Neural cell (in vitro differentiated cells): Measurements from ENCODE around the gene EXO1. TPM values are rescaled to one million over a fixed set of nuclear protein-coding genes. Genes with fewer than 3 reads are reported as not detected.
"Not testable (repeated sequence)": the region's sequence is repeated elsewhere in the genome, so short reads cannot be mapped to it uniquely, and the experiment has no call there.

ENCODE experiments used
- H2AFZ ChIP-seq: fragments of 200-600, 300-800 bp; sonication (generic), shearing (Covaris generic); 2 replicates; pipeline ENCODE4 v1.6.0; 2014; ENCODE audit warnings: low read depth, mild to moderate bottlenecking, antibody characterized with exemption, low read length, moderate library complexity
- H3F3A ChIP-seq: fragments of 200-600 bp; shearing (Covaris generic); 2 replicates; pipeline ENCODE4 v1.6.1; 2016; ENCODE audit warnings: mild to moderate bottlenecking, moderate library complexity, mixed read lengths, antibody characterized with exemption, low read length; ENCODE audit not compliant: insufficient read depth, poor library complexity, severe bottlenecking
- H3K27ac ChIP-seq: fragments of 200-600, 300-800 bp; sonication (generic), shearing (Covaris generic); 2 replicates; pipeline ENCODE4 v1.5.1; 2014; ENCODE audit warnings: mild to moderate bottlenecking, low read length, moderate library complexity
- H3K27me3 ChIP-seq: fragments of 300-800, 200-600 bp; sonication (generic), shearing (Covaris generic); 2 replicates; pipeline ENCODE4 v1.6.0; 2014; ENCODE audit warnings: mild to moderate bottlenecking, low read depth, low read length, moderate library complexity; ENCODE audit not compliant: insufficient read depth
- H3K36me3 ChIP-seq: fragments of 300-800, 200-600 bp; sonication (generic), shearing (Covaris generic); 2 replicates; pipeline ENCODE4 v1.5.1; 2014; ENCODE audit warnings: mild to moderate bottlenecking, antibody characterized with exemption, low read length, moderate library complexity; ENCODE audit not compliant: insufficient read depth
- H3K4me2 ChIP-seq: fragments of 300-800, 200-600 bp; sonication (generic), shearing (Covaris generic); 2 replicates; pipeline ENCODE4 v1.6.0; 2014; ENCODE audit warnings: mild to moderate bottlenecking, low read length
- H3K4me3 ChIP-seq: fragments of 300-800, 200-600 bp; sonication (generic), shearing (Covaris generic); 2 replicates; pipeline ENCODE4 v1.5.1; 2014; ENCODE audit warnings: mild to moderate bottlenecking, low read length, moderate library complexity
- H3K79me2 ChIP-seq: fragments of 200-600 bp; shearing (Covaris generic); replicated peaks from 2 replicates; pipeline ENCODE4 v1.6.0; 2014; ENCODE audit warnings: mild to moderate bottlenecking, low read length, moderate library complexity; ENCODE audit not compliant: insufficient read depth
- H3K9ac ChIP-seq: fragments of 300-800, 200-600 bp; sonication (generic), shearing (Covaris generic); 2 replicates; pipeline ENCODE4 v1.6.1; 2016; ENCODE audit warnings: mild to moderate bottlenecking, low read length, mixed read lengths
- H3K9me2 ChIP-seq: fragments of 200-600 bp; shearing (Covaris generic); 2 replicates; pipeline ENCODE4 v1.6.1; 2016; ENCODE audit warnings: mild to moderate bottlenecking, low read length, mixed read lengths; ENCODE audit not compliant: insufficient read depth
- H3K9me3 ChIP-seq: fragments of 200-600, 300-800 bp; sonication (generic), shearing (Covaris generic); 2 replicates; pipeline ENCODE4 v1.6.1; 2016; ENCODE audit warnings: mild to moderate bottlenecking, mixed run types, low read length, moderate library complexity, mixed read lengths
- H4K20me1 ChIP-seq: fragments of 200-600 bp; shearing (Covaris generic); 2 replicates; pipeline ENCODE4 v1.6.1; 2016; ENCODE audit warnings: mild to moderate bottlenecking, mixed run types; ENCODE audit not compliant: insufficient read depth
- EP300 ChIP-seq: fragments of 450-650 bp; conservative IDR thresholded peaks from 2 replicates; pipeline ENCODE4 v1.6.1; 2014; ENCODE audit warnings: antibody characterized with exemption, mild to moderate bottlenecking, moderate library complexity; ENCODE audit not compliant: poor library complexity, severe bottlenecking
- EZH2 ChIP-seq: fragments of 200-600, 300-800 bp; shearing (Covaris generic), sonication (generic); IDR thresholded peaks from 2 replicates; pipeline ENCODE4 v1.6.1; 2014; ENCODE audit warnings: antibody characterized with exemption, low read length, borderline replicate concordance, mild to moderate bottlenecking; ENCODE audit not compliant: insufficient read depth, poor library complexity, severe bottlenecking
- MXI1 ChIP-seq: fragments of 450-650 bp; conservative IDR thresholded peaks from 2 replicates; pipeline ENCODE4 v1.6.1; 2014; ENCODE audit warnings: antibody characterized with exemption, mild to moderate bottlenecking; ENCODE audit not compliant: poor library complexity, severe bottlenecking
- POLR2AphosphoS5 ChIP-seq: IDR thresholded peaks from 2 replicates; pipeline ENCODE4 v1.6.1; 2012
- RAD21 ChIP-seq: fragments of 450-650 bp; conservative IDR thresholded peaks from 2 replicates; pipeline ENCODE4 v1.6.1; 2014; ENCODE audit warnings: antibody characterized with exemption, mild to moderate bottlenecking, moderate library complexity
- REST ChIP-seq: IDR thresholded peaks from 2 replicates; pipeline ENCODE4 v1.6.1; 2012; ENCODE audit warnings: borderline replicate concordance
- SMC3 ChIP-seq: fragments of 450-650 bp; conservative IDR thresholded peaks from 2 replicates; pipeline ENCODE4 v1.6.1; 2014; ENCODE audit warnings: antibody characterized with exemption, mild to moderate bottlenecking, moderate library complexity; ENCODE audit not compliant: poor library complexity
- TAF1 ChIP-seq: IDR thresholded peaks from 2 replicates; pipeline ENCODE4 v1.6.1; 2012; ENCODE audit warnings: low read depth
- polyA plus RNA-seq: library from polyadenylated mRNA; depleted of rRNA; stranded (reverse); fragments of >200 nt; gene quantifications from 2 replicates; pipeline ENCODE4 v1.2.3, GENCODE V29; 2014
- TF ChIP-seq, protein P1 (sequence below): fragments of 450-650 bp; IDR thresholded peaks from 2 replicates; pipeline ENCODE4 v1.5.1; 2014; ENCODE audit warnings: antibody characterized with exemption, mild to moderate bottlenecking, moderate library complexity; ENCODE audit not compliant: poor library complexity, severe bottlenecking

The EXO1 gene
- polyA plus RNA-seq, 1 donor from 2014 or later: 0.92 TPM

DNA sequence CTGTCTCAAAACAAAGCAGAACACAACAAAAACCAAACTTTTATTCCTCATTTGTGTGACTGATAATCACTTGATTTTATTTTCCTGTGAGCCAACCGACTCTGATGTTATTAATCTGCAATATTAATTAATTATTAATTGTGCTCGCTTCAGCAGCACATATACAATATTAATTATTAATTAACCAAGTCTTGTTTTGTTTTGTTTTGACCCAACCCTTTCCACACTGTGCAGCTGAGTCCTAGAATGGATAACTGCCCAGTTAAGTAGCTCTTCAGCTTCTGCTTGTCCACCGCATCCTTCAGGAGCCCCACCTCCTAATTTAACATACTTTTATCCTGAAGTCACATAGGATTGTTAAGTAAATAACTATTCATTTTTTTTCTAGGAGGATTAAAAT is 47.4 kb upstream of the EXO1 start:
- no peaks in the 10 kb centered on the region for H4K20me1 ChIP-seq
- H3K79me2 ChIP-seq: no peaks in the 10 kb centered on the region
- no peak overlapping the region for H3K27ac ChIP-seq
- no peaks in the 10 kb centered on the region for H3K36me3 ChIP-seq
- no peak overlapping the region for H3K4me3 ChIP-seq
- no peaks in the 10 kb centered on the region for H3K9me2 ChIP-seq
- H3K9me3 ChIP-seq: no peaks in the 10 kb centered on the region
- TF ChIP-seq TAF1: no peak
- no peak overlapping the region for H3K4me2 ChIP-seq
- no peaks in the 10 kb centered on the region for H3K27me3 ChIP-seq
- no peak overlapping the region for H2AFZ ChIP-seq
- H3K9ac ChIP-seq: no peak overlapping the region
- H3F3A ChIP-seq: no peaks in the 10 kb centered on the region

DNA sequence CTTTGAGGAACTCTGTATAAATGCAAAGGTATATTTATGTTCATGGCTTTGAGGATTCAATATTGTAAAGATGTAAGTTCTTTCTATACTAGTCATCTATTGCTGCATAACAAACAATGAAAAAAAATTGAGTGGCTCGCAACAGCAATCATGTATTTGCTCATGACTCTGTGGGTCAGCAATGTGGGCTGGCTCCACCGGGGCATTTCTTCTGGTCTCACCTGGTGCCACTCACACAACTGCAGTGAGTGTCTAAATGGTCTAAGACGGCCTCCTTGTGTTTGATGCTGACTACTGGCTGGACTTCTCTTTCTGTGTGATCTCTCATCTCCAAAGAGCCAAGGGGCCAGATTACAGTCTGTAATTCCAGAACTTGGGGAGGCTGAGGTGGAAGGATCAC is 45.1 kb upstream of the EXO1 start:
- no peak overlapping the region for H3K4me2 ChIP-seq
- H3K9me2 ChIP-seq: no peaks in the 10 kb centered on the region
- no peaks in the 10 kb centered on the region for H3K36me3 ChIP-seq
- H3K27me3 ChIP-seq: no peaks in the 10 kb centered on the region
- TF ChIP-seq SMC3 (no peak), EP300 (no peak), EZH2 (no peak), REST (no peak), TAF1 (no peak), RAD21 (no peak), MXI1 (no peak), POLR2AphosphoS5 (no peak)
- TF ChIP-seq, protein P1, sequence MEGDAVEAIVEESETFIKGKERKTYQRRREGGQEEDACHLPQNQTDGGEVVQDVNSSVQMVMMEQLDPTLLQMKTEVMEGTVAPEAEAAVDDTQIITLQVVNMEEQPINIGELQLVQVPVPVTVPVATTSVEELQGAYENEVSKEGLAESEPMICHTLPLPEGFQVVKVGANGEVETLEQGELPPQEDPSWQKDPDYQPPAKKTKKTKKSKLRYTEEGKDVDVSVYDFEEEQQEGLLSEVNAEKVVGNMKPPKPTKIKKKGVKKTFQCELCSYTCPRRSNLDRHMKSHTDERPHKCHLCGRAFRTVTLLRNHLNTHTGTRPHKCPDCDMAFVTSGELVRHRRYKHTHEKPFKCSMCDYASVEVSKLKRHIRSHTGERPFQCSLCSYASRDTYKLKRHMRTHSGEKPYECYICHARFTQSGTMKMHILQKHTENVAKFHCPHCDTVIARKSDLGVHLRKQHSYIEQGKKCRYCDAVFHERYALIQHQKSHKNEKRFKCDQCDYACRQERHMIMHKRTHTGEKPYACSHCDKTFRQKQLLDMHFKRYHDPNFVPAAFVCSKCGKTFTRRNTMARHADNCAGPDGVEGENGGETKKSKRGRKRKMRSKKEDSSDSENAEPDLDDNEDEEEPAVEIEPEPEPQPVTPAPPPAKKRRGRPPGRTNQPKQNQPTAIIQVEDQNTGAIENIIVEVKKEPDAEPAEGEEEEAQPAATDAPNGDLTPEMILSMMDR: no peak
- no peaks in the 10 kb centered on the region for H4K20me1 ChIP-seq
- no peak overlapping the region for H2AFZ ChIP-seq
- no peak overlapping the region for H3K27ac ChIP-seq
- no peaks in the 10 kb centered on the region for H3K9me3 ChIP-seq
- H3K9ac ChIP-seq: no peak overlapping the region
- H3K79me2 ChIP-seq: no peaks in the 10 kb centered on the region
- no peaks in the 10 kb centered on the region for H3F3A ChIP-seq
- H3K4me3 ChIP-seq: no peak overlapping the region

- H3K4me3 ChIP-seq, H3K27me3 ChIP-seq, H3K9me3 ChIP-seq, H3K4me2 ChIP-seq, H3K9ac ChIP-seq, H2AFZ ChIP-seq, H3K27ac ChIP-seq, H4K20me1 ChIP-seq, H3K79me2 ChIP-seq, H3F3A ChIP-seq, H3K9me2 ChIP-seq, H3K36me3 ChIP-seq: not testable (repeated sequence)
Observed at GRCh38 chr1:241804706-241805105, 43.3 kb upstream of the EXO1 start.
